Pancreas (tissue), 10 donors: ENCODE results near the gene PSMD13. TPM values are rescaled to one million over a fixed set of nuclear protein-coding genes. Genes with fewer than 3 reads are reported as not detected.

Experiments
- ATAC-seq, 4 donors: fragments of 200-7000 bp; cut with Tn5 transposase; one replicate each; pipeline versions ENCODE4 v1.8.0 to v1.9.1; 2020; ENCODE audit warnings: mild to moderate bottlenecking in 4 of 4, moderate library complexity in 4 of 4
- DNase-seq, 6 donors: peaks; one replicate each; pipeline ENCODE4 v3.0.0-alpha.2; 2020
- FAIRE-seq: peaks from 2 replicates; lab custom pipeline; 2012; peaks lifted over from hg19 to GRCh38; lab: Jason Lieb, UNC
- H3K27ac ChIP-seq, 4 donors: fragments of 200-600 bp; sonication (generic); 1 replicate in 3 of 4; 2 replicates in 1 of 4; pipeline versions ENCODE4 v1.5.0 to v1.8.0; 2020
- H3K27me3 ChIP-seq, 4 donors: fragments of 200-600 bp; one replicate each; pipeline ENCODE4 v1.8.0; 2021
- H3K36me3 ChIP-seq, 3 donors: fragments of 200-600 bp; sonication (generic) in 1 of 3; one replicate each; pipeline versions ENCODE4 v1.5.0 to v1.8.0; 2020 to 2021
- H3K4me1 ChIP-seq, 3 donors: fragments of 200-600 bp; one replicate each; pipeline ENCODE4 v1.8.0; 2021
- H3K4me3 ChIP-seq, 4 donors: fragments of 200-600 bp; sonication (generic) in 2 of 4; one replicate each; pipeline versions ENCODE4 v1.5.0 to v1.8.0; 2020 to 2021
- H3K9me3 ChIP-seq, 4 donors: fragments of 200-600 bp; one replicate each; pipeline ENCODE4 v1.8.0; 2021
- WGBS, 2 donors: extraction: QIAGEN DNeasy Blood & Tissue Kit; methylation state at CpG; one replicate each; pipeline ENCODE4 v1.1.7; 2013; 5-methylcytosine and 5-hydroxymethylcytosine counted together
- intact Hi-C, 3 donors: fragments of 100-400 bp; cut with DNase I; formaldehyde crosslinking; loops; one replicate each; pipeline versions ENCODE4 v1.11.1 to v1.14.2; 2022
- polyA plus RNA-seq, 2 donors: library from polyadenylated mRNA; stranded (reverse); fragments of 200-250 nt; gene quantifications; one replicate each; pipeline ENCODE4 v1.2.3, GENCODE V29; 2013
- total RNA-seq, 6 donors: library from RNA; stranded (reverse); fragmentation: NEBNext Ultra II Directional in 4 of 6; extraction: Animal tissue kit (Norgen Biotek cat#: 25700) in 4 of 6; gene quantifications; one replicate each; pipeline versions ENCODE4 v1.2.1 to v1.2.4, GENCODE V29; 2021 to 2023
- TF ChIP-seq, protein P1 (sequence below), 4 donors: fragments of 200-600 bp; sonication (generic) in 3 of 4; IDR thresholded peaks; one replicate each; pipeline versions ENCODE4 v1.5.0 to v1.8.0; 2021; ENCODE audit warnings: antibody characterized with exemption in 4 of 4
- donor health status: healthy with polysubstance abuse.
- donor health status: DM: no; HTN: no; CAD: no; lungs with moderate emphysema.
- donor health status: DM: no; HTN: no; CAD: no.
- donor health status: control.
- donor health status: control.
- donor health status: Bipolar disorder and iron deficiency.
- donor health status: DM: yes; HTN: yes; CAD: no.
- donor health status: DM: no; HTN: no; CAD: no.
- donor health status: DM: no; HTN: no; CAD: no.
- donor health status: DM: yes; HTN: yes; CAD: no.

PSMD13 gene
- total and polyA plus RNA-seq, 8 donors: 35.5 to 118 (median 47.0) TPM

GRCh38 chr11:223026-223789, 13.6 kb upstream of the PSMD13 start:
- DNase-seq: peak in 1 of 6 donors; percentile 25
- 86 to 89% methylated on average over 16 of the region's 16 CpGs for WGBS, 2 donors
- H3K9me3 ChIP-seq: no peaks in the 10 kb centered on the region
- FAIRE-seq: no peak
- intact Hi-C loops: no loop called here
- ATAC-seq: no peak
- no peak overlapping the region for H3K27ac ChIP-seq
- H3K4me1 ChIP-seq: no peaks in the 10 kb centered on the region
- no peaks in the 10 kb centered on the region for H3K36me3 ChIP-seq
- no peak overlapping the region for H3K4me3 ChIP-seq
- H3K27me3 ChIP-seq: no peaks in the 10 kb centered on the region
- TF ChIP-seq, protein P1, sequence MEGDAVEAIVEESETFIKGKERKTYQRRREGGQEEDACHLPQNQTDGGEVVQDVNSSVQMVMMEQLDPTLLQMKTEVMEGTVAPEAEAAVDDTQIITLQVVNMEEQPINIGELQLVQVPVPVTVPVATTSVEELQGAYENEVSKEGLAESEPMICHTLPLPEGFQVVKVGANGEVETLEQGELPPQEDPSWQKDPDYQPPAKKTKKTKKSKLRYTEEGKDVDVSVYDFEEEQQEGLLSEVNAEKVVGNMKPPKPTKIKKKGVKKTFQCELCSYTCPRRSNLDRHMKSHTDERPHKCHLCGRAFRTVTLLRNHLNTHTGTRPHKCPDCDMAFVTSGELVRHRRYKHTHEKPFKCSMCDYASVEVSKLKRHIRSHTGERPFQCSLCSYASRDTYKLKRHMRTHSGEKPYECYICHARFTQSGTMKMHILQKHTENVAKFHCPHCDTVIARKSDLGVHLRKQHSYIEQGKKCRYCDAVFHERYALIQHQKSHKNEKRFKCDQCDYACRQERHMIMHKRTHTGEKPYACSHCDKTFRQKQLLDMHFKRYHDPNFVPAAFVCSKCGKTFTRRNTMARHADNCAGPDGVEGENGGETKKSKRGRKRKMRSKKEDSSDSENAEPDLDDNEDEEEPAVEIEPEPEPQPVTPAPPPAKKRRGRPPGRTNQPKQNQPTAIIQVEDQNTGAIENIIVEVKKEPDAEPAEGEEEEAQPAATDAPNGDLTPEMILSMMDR (IDR thresholded peaks at IDR 0.05): no peak

DNA sequence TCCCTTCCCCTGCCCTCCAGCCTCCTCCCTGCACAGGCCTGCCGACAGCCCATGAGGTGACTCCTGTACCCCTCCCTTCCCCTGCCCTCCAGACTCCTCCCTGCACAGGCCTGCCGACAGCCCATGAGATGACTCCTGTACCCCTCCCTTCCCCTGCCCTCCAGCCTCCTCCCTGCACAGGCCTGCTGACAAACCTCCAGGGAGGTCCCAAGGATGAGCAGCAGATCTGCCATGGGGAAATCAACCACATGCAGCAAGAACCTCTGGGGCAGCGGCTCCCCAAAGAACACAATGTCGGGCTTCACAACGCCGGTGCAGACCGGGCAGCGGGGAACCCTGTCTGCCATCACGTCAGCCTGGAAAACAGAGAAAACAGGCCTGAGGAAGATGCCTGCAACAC, 12.9 kb upstream of the PSMD13 start:
- DNase-seq (peak in 1 of 6 donors; percentile 12), FAIRE-seq (no peak), ATAC-seq (no peak)
- H3K27ac ChIP-seq: no peak overlapping the region
- H3K4me3 ChIP-seq: no peak overlapping the region
- WGBS, 2 donors: 95 to 96% methylated on average over 7 to 9 of the region's 9 CpGs
- H3K9me3 ChIP-seq: no peaks in the 10 kb centered on the region
- intact Hi-C loops: no loop called here
- H3K4me1 ChIP-seq: no peaks in the 10 kb centered on the region
- TF ChIP-seq, protein P1 (IDR thresholded peaks at IDR 0.05): no peak
- no peaks in the 10 kb centered on the region for H3K27me3 ChIP-seq
- no peaks in the 10 kb centered on the region for H3K36me3 ChIP-seq

DNA sequence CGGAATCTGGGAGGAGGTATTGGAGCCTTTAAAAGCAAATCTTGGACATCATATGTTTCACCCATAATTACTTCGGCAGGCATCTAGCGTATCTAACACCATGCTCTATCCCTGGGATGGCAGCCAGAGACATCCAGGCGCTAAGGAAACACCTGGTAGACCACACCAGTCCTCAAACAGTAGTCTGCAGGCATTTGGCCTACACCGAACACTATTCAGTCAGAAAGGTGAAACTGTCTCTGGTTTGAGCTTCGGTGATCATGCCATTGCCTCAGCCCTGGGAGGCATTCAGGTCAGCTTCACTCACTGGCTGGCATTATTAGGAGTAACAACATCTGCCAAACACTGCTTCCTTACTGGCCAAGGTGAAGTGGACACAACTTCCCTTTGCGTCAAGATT, 12.4 kb upstream of the PSMD13 start:
- no peaks in the 10 kb centered on the region for H3K27me3 ChIP-seq
- 84 to 94% methylated on average over 7 of the region's 7 CpGs for WGBS, 2 donors
- ATAC-seq (no peak), DNase-seq (no peak), FAIRE-seq (no peak)
- TF ChIP-seq, protein P1 (IDR thresholded peaks at IDR 0.05): no peak
- intact Hi-C loops: no loop called here
- H3K4me3 ChIP-seq: no peak overlapping the region
- H3K27ac ChIP-seq: no peak overlapping the region
- H3K36me3 ChIP-seq: no peaks in the 10 kb centered on the region
- no peaks in the 10 kb centered on the region for H3K4me1 ChIP-seq
- no peaks in the 10 kb centered on the region for H3K9me3 ChIP-seq

GRCh38 chr11:225734-226453, 10.9 kb upstream of the PSMD13 start:
- FAIRE-seq (no peak), DNase-seq (peak in 1 of 6 donors; percentile 30), ATAC-seq (no peak)
- no peaks in the 10 kb centered on the region for H3K4me1 ChIP-seq
- H3K4me3 ChIP-seq: no peak overlapping the region
- H3K36me3 ChIP-seq: no peaks in the 10 kb centered on the region
- no peak overlapping the region for H3K27ac ChIP-seq
- TF ChIP-seq, protein P1 (IDR thresholded peaks at IDR 0.05): no peak
- WGBS, 2 donors: 94 to 96% methylated on average over 10 of the region's 10 CpGs
- no peaks in the 10 kb centered on the region for H3K27me3 ChIP-seq
- intact Hi-C loops: no loop called here
- H3K9me3 ChIP-seq: no peaks in the 10 kb centered on the region
